Ovary (tissue), 9 donors: ENCODE results near the gene DEFB132. TPM values are rescaled to one million over a fixed set of nuclear protein-coding genes. Genes with fewer than 3 reads are reported as not detected.

ENCODE experiments used
- DNase-seq, 5 donors: peaks; one replicate each; pipeline ENCODE4 v3.0.0-alpha.2; 2019 to 2020
- H3K27ac ChIP-seq, 2 donors: fragments of 200-600 bp; one replicate each; pipeline versions ENCODE4 v1.5.1 to v1.8.0; 2019 to 2022
- H3K27me3 ChIP-seq: fragments of 200-600 bp; one replicate; pipeline ENCODE4 v1.8.0; 2022
- H3K36me3 ChIP-seq: fragments of 200-600 bp; sonication (generic); one replicate; pipeline ENCODE4 v1.5.1; 2019
- H3K4me1 ChIP-seq: one replicate; pipeline ENCODE4 v1.8.1; 2013; ENCODE audit warnings: mild to moderate bottlenecking, moderate library complexity; ENCODE audit not compliant: insufficient read depth
- H3K4me3 ChIP-seq: fragments of 200-600 bp; sonication (generic); one replicate; pipeline ENCODE4 v1.5.1; 2017
- H3K9me3 ChIP-seq, 2 donors: fragments of 200-600 bp in 1 of 2; sonication (generic) in 1 of 2; one replicate each; pipeline versions ENCODE4 v1.5.1 to v1.8.1; 2013 to 2019; ENCODE audit warnings: mild to moderate bottlenecking in 1 of 2, moderate library complexity in 1 of 2
- EP300 ChIP-seq: sonication (generic); formaldehyde crosslinking; IDR thresholded peaks from one replicate; pipeline ENCODE4 v1.6.1; 2017; ENCODE audit warnings: antibody characterized with exemption
- POLR2A ChIP-seq: fragments of 450-650 bp; IDR thresholded peaks from one replicate; pipeline ENCODE4 v1.6.1; 2017; ENCODE audit warnings: antibody characterized with exemption, mild to moderate bottlenecking, moderate library complexity
- WGBS, 3 donors: extraction: QIAGEN DNeasy Blood & Tissue Kit in 1 of 3; methylation state at CpG; one replicate each; pipeline versions ENCODE4 v1.1.5 to v1.1.7; 2013 to 2017; 5-methylcytosine and 5-hydroxymethylcytosine counted together
- intact Hi-C, 4 donors: fragments of 100-400 bp; cut with DNase I; formaldehyde crosslinking; loops; one replicate each; pipeline versions ENCODE4 v1.11.0 to v1.15.1; 2022 to 2023
- polyA plus RNA-seq, 2 donors: library from polyadenylated mRNA; stranded (reverse); fragments of 200-250 nt in 1 of 2; fragments of 350-450 nt in 1 of 2; fragmentation: Illumina TruSeq in 1 of 2; extraction: RNeasy Lipid Tissue Mini Kit (QIAGEN cat#74804) in 1 of 2; gene quantifications; one replicate each; pipeline ENCODE4 v1.2.3, GENCODE V29; 2013 to 2014
- total RNA-seq, 7 donors: library from RNA; depleted of rRNA in 2 of 7; stranded (reverse); fragments of >200 nt in 2 of 7; fragmentation: NEBNext Ultra II Directional in 3 of 7; extraction: Animal tissue kit (Norgen Biotek cat#: 25700) in 3 of 7; gene quantifications; one replicate each; pipeline versions ENCODE4 v1.1.0 to v1.2.4, GENCODE V29; 2016 to 2023
- TF ChIP-seq, protein P1 (sequence below), 3 donors: fragments of 450-650 bp in 2 of 3; fragments of 200-600 bp in 1 of 3; IDR thresholded peaks; one replicate each; pipeline versions ENCODE4 v1.5.1 to v1.8.0; 2016 to 2022; ENCODE audit warnings: antibody characterized with exemption in 3 of 3, mild to moderate bottlenecking in 1 of 3
- donor health status: DM: no; HTN: no; CAD: no; lungs with moderate emphysema.
- donor health status: DM: no; HTN: no; CAD: no.
- donor health status: Bipolar disorder and iron deficiency.
- donor health status: DM: yes; HTN: yes; CAD: no.
- donor health status: DM: no; HTN: no; CAD: no.
- donor health status: DM: yes; HTN: yes; CAD: no.

Gene DEFB132
- total and polyA plus RNA-seq, 9 donors = not detected

GRCh38 chr20:226958-227357, 30.6 kb upstream of the DEFB132 start, which contains the start of gene DEFB129:
Gene DEFB129, plus strand, starts transcription at chr20:227258. Its CDS starts 31 bp downstream, at chr20:227289.
- TF ChIP-seq POLR2A (no peak), EP300 (no peak)
- TF ChIP-seq, protein P1, sequence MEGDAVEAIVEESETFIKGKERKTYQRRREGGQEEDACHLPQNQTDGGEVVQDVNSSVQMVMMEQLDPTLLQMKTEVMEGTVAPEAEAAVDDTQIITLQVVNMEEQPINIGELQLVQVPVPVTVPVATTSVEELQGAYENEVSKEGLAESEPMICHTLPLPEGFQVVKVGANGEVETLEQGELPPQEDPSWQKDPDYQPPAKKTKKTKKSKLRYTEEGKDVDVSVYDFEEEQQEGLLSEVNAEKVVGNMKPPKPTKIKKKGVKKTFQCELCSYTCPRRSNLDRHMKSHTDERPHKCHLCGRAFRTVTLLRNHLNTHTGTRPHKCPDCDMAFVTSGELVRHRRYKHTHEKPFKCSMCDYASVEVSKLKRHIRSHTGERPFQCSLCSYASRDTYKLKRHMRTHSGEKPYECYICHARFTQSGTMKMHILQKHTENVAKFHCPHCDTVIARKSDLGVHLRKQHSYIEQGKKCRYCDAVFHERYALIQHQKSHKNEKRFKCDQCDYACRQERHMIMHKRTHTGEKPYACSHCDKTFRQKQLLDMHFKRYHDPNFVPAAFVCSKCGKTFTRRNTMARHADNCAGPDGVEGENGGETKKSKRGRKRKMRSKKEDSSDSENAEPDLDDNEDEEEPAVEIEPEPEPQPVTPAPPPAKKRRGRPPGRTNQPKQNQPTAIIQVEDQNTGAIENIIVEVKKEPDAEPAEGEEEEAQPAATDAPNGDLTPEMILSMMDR (IDR thresholded peaks at IDR 0.05) = no peak
- Histone ChIP-seq H3K9me3 (no peaks in the 10 kb centered on the region), H3K4me1 (no peaks in the 10 kb centered on the region), H3K27ac (no peak within 1 kb of the TSS), H3K4me3 (no peak within 1 kb of the TSS), H3K27me3 (no peaks in the 10 kb centered on the region), H3K36me3 (no peaks in the 10 kb centered on the region)
- no peak for DNase-seq
- intact Hi-C loops = no loop called here
- WGBS, 3 donors = 72 to 75% (median 74%) methylated on average over 3 of the region's 3 CpGs

- no peaks in the 10 kb centered on the region for H3K9me3 ChIP-seq
- no peak for DNase-seq
- WGBS, 3 donors = 73 to 86% (median 77%) methylated on average over 3 of the region's 3 CpGs
- no peaks in the 10 kb centered on the region for H3K4me1 ChIP-seq
- intact Hi-C loops = no loop called here
- no peaks in the 10 kb centered on the region for H3K27me3 ChIP-seq
- H3K27ac ChIP-seq = no peak overlapping the region
- no peaks in the 10 kb centered on the region for H3K36me3 ChIP-seq
- no peak overlapping the region for H3K4me3 ChIP-seq
- TF ChIP-seq POLR2A = no peak
- TF ChIP-seq EP300 = no peak
- TF ChIP-seq, protein P1 (IDR thresholded peaks at IDR 0.05) = no peak
Measured at GRCh38 chr20:227439-228105, 30.0 kb upstream of the DEFB132 start.

- no peak overlapping the region for H3K4me3 ChIP-seq
- H3K4me1 ChIP-seq = no peaks in the 10 kb centered on the region
- no peak overlapping the region for H3K27ac ChIP-seq
- intact Hi-C loops = no loop called here
- no peak for TF ChIP-seq POLR2A
- 58 to 75% (median 62%) methylated on average over 1 of the region's 1 CpG for WGBS, 3 donors
- DNase-seq = no peak
- no peaks in the 10 kb centered on the region for H3K27me3 ChIP-seq
- no peaks in the 10 kb centered on the region for H3K9me3 ChIP-seq
- no peaks in the 10 kb centered on the region for H3K36me3 ChIP-seq
Measured at GRCh38 chr20:235891-236290, 21.6 kb upstream of the DEFB132 start.

GRCh38 chr20:237489-237888, 20.0 kb upstream of the DEFB132 start:
- DNase-seq = no peak
- Histone ChIP-seq H3K4me1 (no peaks in the 10 kb centered on the region), H3K4me3 (no peak overlapping the region), H3K9me3 (no peaks in the 10 kb centered on the region), H3K27me3 (no peaks in the 10 kb centered on the region), H3K27ac (no peak overlapping the region), H3K36me3 (no peaks in the 10 kb centered on the region)
- WGBS, 3 donors = 16 to 29% (median 19%) methylated on average over 4 of the region's 4 CpGs
- no peak for TF ChIP-seq EP300
- TF ChIP-seq, protein P1 (IDR thresholded peaks at IDR 0.05) = no peak
- TF ChIP-seq POLR2A = no peak
- intact Hi-C loops = no loop called here

DNA sequence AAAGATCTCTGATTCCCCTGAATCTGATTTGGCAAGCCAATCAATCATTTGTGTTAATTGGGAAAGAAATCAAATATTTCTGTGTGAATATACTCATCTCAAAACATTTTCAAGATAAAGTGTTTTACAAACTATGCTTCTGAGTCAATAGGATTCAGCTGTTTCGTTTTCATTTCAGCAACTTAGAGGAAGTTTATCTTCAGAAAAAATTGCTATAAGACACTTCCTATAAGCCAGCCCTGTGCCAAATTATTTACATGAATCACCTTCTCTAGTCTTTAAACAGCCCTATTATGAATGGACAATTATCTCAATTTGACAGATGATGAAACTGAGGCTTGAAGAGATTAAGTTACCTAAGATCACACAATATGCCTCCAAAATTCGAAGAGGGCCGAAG, 19.6 kb upstream of the DEFB132 start:
- 57 to 58% (median 57%) methylated on average over 3 of the region's 3 CpGs for WGBS, 3 donors
- TF ChIP-seq POLR2A (no peak), EP300 (no peak)
- DNase-seq = no peak
- H3K27ac ChIP-seq = no peak overlapping the region
- no peaks in the 10 kb centered on the region for H3K36me3 ChIP-seq
- no peaks in the 10 kb centered on the region for H3K9me3 ChIP-seq
- no peaks in the 10 kb centered on the region for H3K4me1 ChIP-seq
- H3K27me3 ChIP-seq = no peaks in the 10 kb centered on the region
- no peak overlapping the region for H3K4me3 ChIP-seq
- intact Hi-C loops = no loop called here
